Stimulated activated memory B cell treated with anti-CD40 and anti-IgM and Interleukin-4, amounts not matched to agents 10 μg/mL and 1 μg/mL and 100 μg/mL, for 72 hours (primary cell): ENCODE measurements around the gene ILF2.
"Not testable (repeated sequence)": the region's sequence is repeated elsewhere in the genome, so short reads cannot be mapped to it uniquely, and the experiment has no call there.

Experiments used
- ATAC-seq: fragments of 150-1000 bp; cut with Tn5 transposase; 2 replicates; pipeline ENCODE4 v1.10.0; 2021
- H3K27ac Mint-ChIP-seq: one replicate; pipeline ENCODE4 v1.8.0; 2022; ENCODE audit warnings: mild to moderate bottlenecking, mixed read lengths
- H3K27me3 Mint-ChIP-seq: one replicate; pipeline ENCODE4 v1.8.0; 2022; ENCODE audit warnings: mixed read lengths
- H3K36me3 Mint-ChIP-seq: one replicate; pipeline ENCODE4 v1.8.0; 2022; ENCODE audit warnings: mixed read lengths
- H3K4me1 Mint-ChIP-seq: one replicate; pipeline ENCODE4 v1.8.0; 2022; ENCODE audit warnings: mixed read lengths
- H3K4me3 Mint-ChIP-seq: one replicate; pipeline ENCODE4 v1.8.0; 2022; ENCODE audit warnings: mild to moderate bottlenecking, moderate library complexity, mixed read lengths
- H3K9me3 Mint-ChIP-seq: one replicate; pipeline ENCODE4 v1.8.0; 2022; ENCODE audit warnings: mixed read lengths

ILF2 gene

DNA sequence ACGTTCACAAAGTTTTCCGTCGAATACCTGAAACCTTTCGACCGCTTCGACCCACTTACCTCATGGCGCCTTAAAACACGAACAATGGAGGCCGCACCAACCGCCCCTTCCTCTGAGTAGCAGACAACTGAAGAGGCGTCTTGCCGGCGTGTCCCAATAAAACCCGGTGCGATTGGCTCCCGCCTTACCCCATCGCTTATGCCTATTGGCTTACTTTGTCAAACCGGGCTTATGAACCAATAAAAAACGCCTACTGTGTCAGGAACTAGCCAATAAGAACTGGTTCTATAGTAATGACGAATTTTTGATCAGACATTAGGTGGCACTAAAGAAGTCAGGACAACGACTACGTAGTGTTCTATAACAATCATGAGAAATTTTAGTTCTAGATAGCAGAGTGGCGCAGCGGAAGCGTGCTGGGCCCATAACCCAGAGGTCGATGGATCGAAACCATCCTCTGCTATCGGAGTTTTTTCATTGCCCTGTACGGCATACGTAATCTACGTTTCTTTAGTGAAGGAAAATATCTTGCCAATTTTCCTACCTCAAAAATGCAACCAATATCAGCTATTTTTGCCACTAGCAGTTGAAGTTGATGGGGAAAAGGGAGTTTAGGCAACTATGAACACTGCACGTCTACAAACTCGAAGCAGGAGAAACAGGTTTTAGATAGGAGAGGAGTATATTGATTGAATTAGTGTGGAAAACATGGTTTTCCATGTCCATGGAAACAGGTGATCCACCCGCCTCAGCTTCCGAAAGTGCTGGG is at the start of gene ILF2:
Gene ILF2 (minus strand): TSS at position 135 of the 769 bp plus-strand sequence. CDS start 71 bp downstream, at position 64.
- Mint-ChIP-seq H3K4me3 (no peak within 1 kb of the TSS), H3K4me1 (peaks cover 12% of the 10 kb centered on the region), H3K36me3 (peaks cover 41% of the 10 kb centered on the region), H3K9me3 (no peaks in the 10 kb centered on the region), H3K27ac (no peak within 1 kb of the TSS), H3K27me3 (peaks cover 1% of the 10 kb centered on the region)
- ATAC-seq: peak; percentile 99

- no peak overlapping the region for H3K4me3 Mint-ChIP-seq
- H3K27ac Mint-ChIP-seq: no peak overlapping the region
- no peaks in the 10 kb centered on the region for H3K4me1 Mint-ChIP-seq
- no peaks in the 10 kb centered on the region for H3K9me3 Mint-ChIP-seq
- no peaks in the 10 kb centered on the region for H3K36me3 Mint-ChIP-seq
- ATAC-seq: no peak
- H3K27me3 Mint-ChIP-seq: peaks cover 19% of the 10 kb centered on the region
Observed at GRCh38 chr1:153717330-153717729, 46.5 kb upstream of the ILF2 start.

- H3K4me1 Mint-ChIP-seq, ATAC-seq, H3K27ac Mint-ChIP-seq, H3K36me3 Mint-ChIP-seq, H3K9me3 Mint-ChIP-seq, H3K4me3 Mint-ChIP-seq: not testable (repeated sequence)
- H3K27me3 Mint-ChIP-seq: peaks cover 19% of the 10 kb centered on the region
Observed at GRCh38 chr1:153716211-153716610, 45.4 kb upstream of the ILF2 start.

- H3K36me3 Mint-ChIP-seq: no peaks in the 10 kb centered on the region
- H3K27me3 Mint-ChIP-seq: peaks cover 28% of the 10 kb centered on the region
- ATAC-seq: no peak
- no peak overlapping the region for H3K4me3 Mint-ChIP-seq
- no peaks in the 10 kb centered on the region for H3K9me3 Mint-ChIP-seq
- no peak overlapping the region for H3K27ac Mint-ChIP-seq
- H3K4me1 Mint-ChIP-seq: peaks cover 8% of the 10 kb centered on the region
Observed at GRCh38 chr1:153711026-153711425, 40.2 kb upstream of the ILF2 start.

DNA sequence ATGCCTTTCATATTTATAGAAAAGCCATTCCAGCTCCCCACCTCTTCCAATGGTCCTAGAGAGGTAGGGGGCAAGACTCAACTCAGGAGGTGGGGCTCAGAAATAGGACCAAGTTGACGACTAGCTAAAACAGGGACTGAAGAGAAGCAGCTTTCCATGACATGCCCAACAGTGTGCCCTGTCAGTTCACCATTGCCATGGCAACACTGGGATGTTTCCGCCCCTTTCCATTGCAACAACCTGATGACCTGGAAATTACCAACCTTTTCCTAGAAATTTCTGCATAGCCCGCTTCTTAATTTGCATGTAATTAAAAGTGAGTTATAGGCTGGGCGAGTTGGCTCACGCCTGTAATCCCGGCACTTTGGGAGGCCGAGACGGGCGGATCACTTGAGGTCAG is 34.7 kb upstream of the ILF2 start:
- no peaks in the 10 kb centered on the region for H3K9me3 Mint-ChIP-seq
- no peak for ATAC-seq
- H3K27ac Mint-ChIP-seq: no peak overlapping the region

GRCh38 chr1:153699768-153700167 is 29.0 kb upstream of the ILF2 start:
- no peak for ATAC-seq
- peaks cover 6% of the 10 kb centered on the region for H3K4me1 Mint-ChIP-seq
- H3K27ac Mint-ChIP-seq: no peak overlapping the region
- no peaks in the 10 kb centered on the region for H3K36me3 Mint-ChIP-seq
- H3K4me3 Mint-ChIP-seq: no peak overlapping the region
- H3K9me3 Mint-ChIP-seq: no peaks in the 10 kb centered on the region
- peaks cover 12% of the 10 kb centered on the region for H3K27me3 Mint-ChIP-seq

More for the DNA sequence above, 34.7 kb upstream of the ILF2 start:
- Mint-ChIP-seq H3K4me3 (no peak overlapping the region), H3K4me1 (peaks cover 8% of the 10 kb centered on the region), H3K36me3 (no peaks in the 10 kb centered on the region), H3K27me3 (peaks cover 9% of the 10 kb centered on the region)

DNA sequence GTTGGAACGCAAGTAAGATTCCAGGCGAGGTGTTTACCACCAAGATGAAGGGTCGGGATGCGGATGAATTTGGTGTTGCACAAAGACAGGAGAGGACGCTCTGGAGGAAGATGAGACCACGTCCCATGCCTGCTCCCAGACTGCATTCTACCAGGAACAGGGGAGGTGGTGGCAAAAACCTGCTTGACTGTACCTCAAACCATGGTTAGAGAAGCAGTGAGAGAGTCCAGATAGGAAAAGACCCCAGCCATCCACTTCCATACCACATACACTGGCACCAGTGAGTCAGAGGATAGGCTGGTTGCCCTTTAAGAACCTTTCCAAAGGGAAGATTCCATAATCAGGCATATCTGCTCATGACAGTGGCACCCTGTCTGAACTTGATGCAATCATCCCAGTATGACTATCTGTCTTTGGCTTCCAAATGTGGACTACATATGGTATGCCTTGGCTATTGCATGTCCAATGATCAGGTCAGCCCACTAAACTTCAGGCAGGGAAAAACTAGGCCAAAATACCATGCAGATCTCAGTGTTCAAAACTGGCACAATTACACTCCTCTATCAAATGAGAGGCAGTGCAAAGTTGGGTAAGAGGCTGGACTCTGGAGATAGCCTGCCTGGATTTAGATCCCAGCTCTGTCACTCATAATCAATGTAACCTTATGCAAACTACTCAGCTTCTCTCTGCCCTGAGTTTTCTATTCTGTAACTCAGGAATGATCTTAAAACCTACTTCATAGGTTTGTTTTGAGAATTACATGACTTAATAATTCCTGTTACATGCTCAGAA is 28.3 kb upstream of the ILF2 start:
- H3K27ac Mint-ChIP-seq: no peak overlapping the region
- H3K36me3 Mint-ChIP-seq: no peaks in the 10 kb centered on the region
- no peaks in the 10 kb centered on the region for H3K9me3 Mint-ChIP-seq
- no peak for ATAC-seq
- H3K27me3 Mint-ChIP-seq: peaks cover 12% of the 10 kb centered on the region
- peaks cover 6% of the 10 kb centered on the region for H3K4me1 Mint-ChIP-seq
- no peak overlapping the region for H3K4me3 Mint-ChIP-seq

GRCh38 chr1:153698020-153698922 is 27.5 kb upstream of the ILF2 start:
- peak overlapping the region; percentile 40 for H3K4me3 Mint-ChIP-seq
- no peaks in the 10 kb centered on the region for H3K9me3 Mint-ChIP-seq
- peak; percentile 31 for ATAC-seq
- peaks cover 6% of the 10 kb centered on the region for H3K4me1 Mint-ChIP-seq
- no peaks in the 10 kb centered on the region for H3K36me3 Mint-ChIP-seq
- H3K27ac Mint-ChIP-seq: peak overlapping the region; percentile 8
- H3K27me3 Mint-ChIP-seq: peaks cover 12% of the 10 kb centered on the region

GRCh38 chr1:153697191-153698019 is 26.6 kb upstream of the ILF2 start:
- no peaks in the 10 kb centered on the region for H3K9me3 Mint-ChIP-seq
- H3K4me3 Mint-ChIP-seq: peak overlapping the region; percentile 40
- H3K27me3 Mint-ChIP-seq: peaks cover 12% of the 10 kb centered on the region
- H3K27ac Mint-ChIP-seq: peak overlapping the region; percentile 8
- ATAC-seq: no peak
- H3K36me3 Mint-ChIP-seq: no peaks in the 10 kb centered on the region
- H3K4me1 Mint-ChIP-seq: peaks cover 6% of the 10 kb centered on the region

DNA sequence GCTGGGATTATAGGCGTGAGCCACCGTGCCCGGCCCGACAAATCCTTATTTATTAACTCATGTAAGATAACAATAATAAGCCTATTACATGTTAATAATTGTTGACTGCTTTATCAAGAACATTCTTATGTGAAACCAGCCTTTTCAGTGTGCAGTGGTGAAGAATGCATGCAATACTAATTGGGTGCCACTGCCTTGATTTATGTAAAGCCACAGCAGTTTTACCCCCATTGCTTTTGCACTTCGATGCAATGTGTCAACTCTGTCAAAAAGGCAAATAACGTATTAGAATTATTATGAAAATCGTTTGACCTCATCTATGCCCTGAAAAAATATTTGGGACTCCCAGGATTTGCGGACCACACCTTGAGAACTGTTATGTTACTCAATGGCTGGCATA is 25.9 kb upstream of the ILF2 start:
- Mint-ChIP-seq H3K9me3 (no peaks in the 10 kb centered on the region), H3K4me3 (no peak overlapping the region), H3K4me1 (peaks cover 6% of the 10 kb centered on the region), H3K27ac (no peak overlapping the region), H3K36me3 (no peaks in the 10 kb centered on the region), H3K27me3 (peaks cover 12% of the 10 kb centered on the region)
- ATAC-seq: no peak

DNA sequence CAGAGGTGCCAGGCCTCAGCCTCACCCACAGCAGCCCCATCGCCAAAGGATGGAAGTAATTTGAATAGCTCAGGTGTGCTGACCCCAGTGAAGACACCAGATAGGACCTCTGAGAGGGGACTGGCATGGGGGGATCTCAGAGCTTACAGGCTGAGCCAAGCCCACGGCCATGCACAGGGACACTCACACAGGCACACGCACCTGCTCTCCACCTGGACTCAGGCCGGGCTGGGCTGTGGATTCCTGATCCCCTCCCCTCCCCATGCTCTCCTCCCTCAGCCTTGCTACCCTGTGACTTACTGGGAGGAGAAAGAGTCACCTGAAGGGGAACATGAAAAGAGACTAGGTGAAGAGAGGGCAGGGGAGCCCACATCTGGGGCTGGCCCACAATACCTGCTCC is 22.7 kb upstream of the ILF2 start:
- Mint-ChIP-seq H3K4me1 (peaks cover 13% of the 10 kb centered on the region), H3K36me3 (peaks cover 9% of the 10 kb centered on the region)

GRCh38 chr1:153688736-153689328 is 18.0 kb upstream of the ILF2 start:
- ATAC-seq: no peak
- Mint-ChIP-seq H3K4me3 (no peak overlapping the region), H3K27ac (no peak overlapping the region), H3K9me3 (no peaks in the 10 kb centered on the region), H3K4me1 (peaks cover 15% of the 10 kb centered on the region), H3K27me3 (peaks cover 21% of the 10 kb centered on the region), H3K36me3 (peaks cover 27% of the 10 kb centered on the region)

More for the DNA sequence above, 22.7 kb upstream of the ILF2 start:
- ATAC-seq: no peak
- no peaks in the 10 kb centered on the region for H3K9me3 Mint-ChIP-seq
- H3K4me3 Mint-ChIP-seq: no peak overlapping the region
- H3K27me3 Mint-ChIP-seq: peaks cover 12% of the 10 kb centered on the region
- H3K27ac Mint-ChIP-seq: no peak overlapping the region

- Mint-ChIP-seq H3K4me1 (peaks cover 15% of the 10 kb centered on the region), H3K9me3 (no peaks in the 10 kb centered on the region), H3K4me3 (no peak overlapping the region), H3K27me3 (peaks cover 27% of the 10 kb centered on the region), H3K36me3 (peaks cover 32% of the 10 kb centered on the region), H3K27ac (no peak overlapping the region)
- ATAC-seq: no peak
Observed at GRCh38 chr1:153688276-153688675, 17.5 kb upstream of the ILF2 start.
